HCT116 (cell line): ENCODE data around the gene TCHP. TPM values are rescaled to one million over a fixed set of nuclear protein-coding genes. Genes with fewer than 3 reads are reported as not detected.

Source experiments
- ATAC-seq: fragments of 200-7000 bp; cut with Tn5 transposase; 2 replicates; pipeline ENCODE4 v1.9.1; 2020; ENCODE audit warnings: mild to moderate bottlenecking, moderate library complexity
- BruUV-seq: library from RNA; stranded (reverse); fragments of 400-500 nt; replicated peaks from 2 replicates; lab custom pipeline; 2021; lab: Mats Ljungman, UMichigan
- CTCF ChIA-PET: fragments of 300-600 bp; sonication (Branson Sonifier 250); formaldehyde crosslinking; loops from one replicate; lab custom pipeline; 2021; ENCODE audit warnings: antibody characterized with exemption; lab: Charles Lee
- POLR2A ChIA-PET: fragments of 300-600, 350-600 bp; sonication (Branson Sonifier 250); formaldehyde crosslinking; loops from one replicate; lab custom pipeline; 2021; ENCODE audit warnings: antibody characterized with exemption; lab: Charles Lee
- RAD21 ChIA-PET, 2 experiments: fragments of 300-600 bp; sonication (Branson Sonifier 250); formaldehyde crosslinking; loops; one replicate each; lab custom pipeline; 2023; ENCODE audit warnings: low total read pairs in 2 of 2; ENCODE audit not compliant: uncharacterized antibody in 2 of 2, unreplicated experiment in 2 of 2, low non-redundant PET in 1 of 2; lab: Charles Lee
- DNase-seq: peaks from one replicate; pipeline ENCODE4 v3.0.0-alpha.2; 2010; ENCODE audit warnings: low read depth, low spot score
- H2AFZ ChIP-seq: fragments of 200-600 bp; shearing (Covaris generic), sonication (generic); 2 replicates; pipeline ENCODE4 v1.6.1; 2017; ENCODE audit warnings: low read depth, mixed run types, mixed read lengths, antibody characterized with exemption, low read length; ENCODE audit not compliant: poor library complexity, severe bottlenecking
- H3K27ac ChIP-seq: 2 replicates; pipeline ENCODE4 v1.5.1; 2012; ENCODE audit warnings: low read depth, low read length
- H3K27me3 ChIP-seq: fragments of 200-600 bp; sonication (generic); 2 replicates; pipeline ENCODE4 v1.6.1; 2016; ENCODE audit warnings: mixed run types, low read length, mixed read lengths; ENCODE audit not compliant: insufficient read depth
- H3K36me3 ChIP-seq, 2 experiments: fragments of 200-500 bp in 1 of 2; fragments of 200-600 bp in 1 of 2; sonication (Bioruptor generic) in 1 of 2; sonication (generic) in 1 of 2; 2 replicates each; pipeline versions ENCODE4 v1.5.1 to v1.6.1; 2014 to 2016; ENCODE audit warnings: low read length in 2 of 2, inconsistent platforms in 1 of 2, mixed read lengths in 1 of 2, mixed run types in 1 of 2; ENCODE audit not compliant: insufficient read depth in 2 of 2, control insufficient read depth in 1 of 2
- H3K4me1 ChIP-seq, 2 experiments: fragments of 200-600 bp in 1 of 2; sonication (generic) in 1 of 2; 2 replicates each; pipeline versions ENCODE4 v1.5.1 to v1.6.1; 2012 to 2017; ENCODE audit warnings: low read length in 2 of 2, inconsistent platforms in 1 of 2, mild to moderate bottlenecking in 1 of 2, mixed read lengths in 1 of 2, mixed run types in 1 of 2, moderate library complexity in 1 of 2; ENCODE audit not compliant: insufficient read depth in 2 of 2, control insufficient read depth in 1 of 2
- H3K4me2 ChIP-seq: fragments of 200-600 bp; sonication (generic); 2 replicates; pipeline ENCODE4 v1.6.1; 2017; ENCODE audit warnings: mixed run types, low read length, mixed read lengths
- H3K4me3 ChIP-seq, 2 experiments: fragments of 200-600 bp in 1 of 2; sonication (generic) in 1 of 2; replicated peaks in 1 of 2; 2 replicates each; pipeline ENCODE4 v1.5.1; 2011 to 2016; ENCODE audit warnings: low read length in 2 of 2, control low read depth in 1 of 2, low read depth in 1 of 2, mild to moderate bottlenecking in 1 of 2, mixed read lengths in 1 of 2, mixed run types in 1 of 2
- H3K79me2 ChIP-seq: fragments of 200-600 bp; sonication (generic); 2 replicates; pipeline ENCODE4 v1.6.1; 2017; ENCODE audit warnings: mild to moderate bottlenecking, mixed run types, low read length, moderate library complexity, mixed read lengths; ENCODE audit not compliant: insufficient read depth
- H3K9ac ChIP-seq: fragments of 200-600 bp; sonication (generic); 2 replicates; pipeline ENCODE4 v1.6.1; 2016; ENCODE audit warnings: low read length, mixed read lengths
- H3K9me2 ChIP-seq: fragments of 200-600 bp; sonication (generic), shearing (Covaris generic); 2 replicates; pipeline ENCODE4 v1.6.1; 2017; ENCODE audit warnings: mixed run types, mild to moderate bottlenecking, moderate library complexity; ENCODE audit not compliant: insufficient read depth
- H3K9me3 ChIP-seq, 2 experiments: fragments of 200-500 bp in 1 of 2; fragments of 200-600 bp in 1 of 2; sonication (Bioruptor generic) in 1 of 2; sonication (generic) in 1 of 2; 2 replicates each; pipeline ENCODE4 v1.6.1; 2014 to 2017; ENCODE audit warnings: low read length in 2 of 2, mixed read lengths in 2 of 2, inconsistent platforms in 1 of 2, low read depth in 1 of 2, mild to moderate bottlenecking in 1 of 2, mixed run types in 1 of 2, moderate library complexity in 1 of 2; ENCODE audit not compliant: control insufficient read depth in 1 of 2, insufficient read depth in 1 of 2
- H4K20me1 ChIP-seq: fragments of 200-600 bp; sonication (generic), shearing (Covaris generic); 2 replicates; pipeline ENCODE4 v1.6.1; 2017; ENCODE audit warnings: mixed run types, mild to moderate bottlenecking, moderate library complexity; ENCODE audit not compliant: insufficient read depth
- CBX3 ChIP-seq: IDR thresholded peaks from 2 replicates; pipeline ENCODE4 v1.6.1; 2012; ENCODE audit warnings: low read depth
- CEBPB ChIP-seq: IDR thresholded peaks from 2 replicates; pipeline ENCODE4 v1.6.1; 2012; ENCODE audit warnings: low read depth
- CTCF ChIP-seq, 3 experiments: fragments of 200-600 bp in 1 of 3; sonication (generic) in 1 of 3; IDR thresholded peaks in 2 of 3; conservative IDR thresholded peaks in 1 of 3; 2 replicates each; pipeline ENCODE4 v1.5.1; 2012 to 2017; ENCODE audit warnings: low read depth in 2 of 3, low read length in 2 of 3, antibody characterized with exemption in 1 of 3, borderline replicate concordance in 1 of 3, control low read depth in 1 of 3, mild to moderate bottlenecking in 1 of 3, mixed read lengths in 1 of 3, mixed run types in 1 of 3, moderate library complexity in 1 of 3; ENCODE audit not compliant: insufficient read depth in 1 of 3
- ELF1 ChIP-seq: IDR thresholded peaks from 2 replicates; pipeline ENCODE4 v1.6.1; 2012; ENCODE audit warnings: low read depth, borderline replicate concordance
- FOSL1 ChIP-seq: IDR thresholded peaks from 2 replicates; pipeline ENCODE4 v1.6.1; 2012; ENCODE audit warnings: low read depth
- JUND ChIP-seq: IDR thresholded peaks from 2 replicates; pipeline ENCODE4 v1.6.1; 2012
- MAX ChIP-seq: IDR thresholded peaks from 2 replicates; pipeline ENCODE4 v1.6.1; 2012
- POLR2AphosphoS5 ChIP-seq: IDR thresholded peaks from 2 replicates; pipeline ENCODE4 v1.6.1; 2011; ENCODE audit warnings: mild to moderate bottlenecking, low read depth, low read length, moderate library complexity
- RAD21 ChIP-seq: IDR thresholded peaks from 2 replicates; pipeline ENCODE4 v1.6.1; 2012; ENCODE audit warnings: low read depth, mild to moderate bottlenecking
- SIN3A ChIP-seq: IDR thresholded peaks from 2 replicates; pipeline ENCODE4 v1.6.1; 2012; ENCODE audit warnings: low read depth
- SP1 ChIP-seq: IDR thresholded peaks from 2 replicates; pipeline ENCODE4 v1.6.1; 2012; ENCODE audit warnings: low read depth
- SRF ChIP-seq: IDR thresholded peaks from 2 replicates; pipeline ENCODE4 v1.6.1; 2012; ENCODE audit warnings: low read depth
- TCF7L2 ChIP-seq: IDR thresholded peaks from 2 replicates; pipeline ENCODE4 v1.7.0; 2011; ENCODE audit warnings: borderline replicate concordance, inconsistent platforms; ENCODE audit not compliant: insufficient read depth, insufficient read length; ENCODE audit errors: extremely low read depth
- YY1 ChIP-seq: IDR thresholded peaks from 2 replicates; pipeline ENCODE4 v1.6.1; 2011; ENCODE audit warnings: low read length, low read depth, moderate library complexity, mild to moderate bottlenecking; ENCODE audit not compliant: insufficient replicate concordance; ENCODE audit errors: extremely low read depth
- ZBTB33 ChIP-seq: IDR thresholded peaks from 2 replicates; pipeline ENCODE4 v1.6.1; 2011; ENCODE audit warnings: mild to moderate bottlenecking, low read length, moderate library complexity; ENCODE audit not compliant: insufficient replicate concordance; ENCODE audit errors: extremely low read depth
- ZNF274 ChIP-seq: fragments of 200-500 bp; sonication (Bioruptor generic); IDR thresholded peaks from 2 replicates; pipeline ENCODE4 v1.6.1; 2014; ENCODE audit warnings: mild to moderate bottlenecking, low read depth, low read length, inconsistent platforms
- intact Hi-C: fragments of 100-400 bp; cut with micrococcal nuclease; formaldehyde crosslinking; loops from 2 replicates; pipeline ENCODE4 v1.10.0; 2022
- total RNA-seq: library from RNA; stranded (reverse); gene quantifications from one replicate; pipeline ENCODE4 v1.2.1, GENCODE V29; 2021; ENCODE audit not compliant: unreplicated experiment

TCHP gene
- total RNA-seq, 1 experiment from 2014 or later, result 17.3 TPM

GRCh38 chr12:109951136-109951535 is 51.1 kb downstream of the TCHP start:
- BruUV-seq, result no TSS peak
- ATAC-seq, result peak; percentile 46
- 0 out of 4 replicates have a peak, but pooled peaks cover 3 to 16% of the 10 kb centered on the region in 2 experiments for H3K36me3 ChIP-seq
- no peaks in the 10 kb centered on the region for H3K9me2 ChIP-seq
- H3K9me3 ChIP-seq, result no peaks in the 10 kb centered on the region
- peak overlapping the region; percentile 92 for H3K27ac ChIP-seq
- peak overlapping the region; percentile 76 for H3K4me2 ChIP-seq
- peak; percentile 17; the same call in 1 of the 2 replicates for TF ChIP-seq SP1
- no peak for TF ChIP-seq CBX3
- H4K20me1 ChIP-seq, result no peaks in the 10 kb centered on the region
- ChIA-PET POLR2A (no interaction called here), CTCF (no interaction called here), RAD21 (interaction anchor here in 1 of 2 experiments (0.5 kb wide), 1 partner anchor 474 kb away, joined by 3 read pairs; the partner anchor contains the start of genes KCTD10 and UBE3B)
- H3K4me3 ChIP-seq, result peak overlapping the region; percentile 0 to 29; a peak in 2 of 4 replicates
- peak; percentile 31 for DNase-seq
- H3K4me1 ChIP-seq, result peaks cover 31 to 37% of the 10 kb centered on the region in 2 experiments
- no peaks in the 10 kb centered on the region for H3K79me2 ChIP-seq
- intact Hi-C loops, result no loop called here
- H2AFZ ChIP-seq, result no peak overlapping the region
- no peaks in the 10 kb centered on the region for H3K27me3 ChIP-seq
- H3K9ac ChIP-seq, result peak overlapping the region; percentile 48

- intact Hi-C loops, result no loop called here
- H3K36me3 ChIP-seq, result 0 out of 4 replicates have a peak, but pooled peaks cover 3 to 14% of the 10 kb centered on the region in 2 experiments
- no peaks in the 10 kb centered on the region for H3K9me3 ChIP-seq
- DNase-seq, result peak; percentile 69
- peak overlapping the region in 1 of 2 experiments; percentile 29; a peak in 2 of 4 replicates for H3K4me3 ChIP-seq
- H3K9me2 ChIP-seq, result no peaks in the 10 kb centered on the region
- RAD21 ChIA-PET, result interaction anchor here in 1 of 2 experiments (0.5 kb wide), 1 partner anchor 475 kb away, joined by 3 read pairs; the partner anchor contains the start of genes KCTD10 and UBE3B
- POLR2A ChIA-PET, result no interaction called here
- CTCF ChIA-PET, result no interaction called here
- no peaks in the 10 kb centered on the region for H3K27me3 ChIP-seq
- H4K20me1 ChIP-seq, result no peaks in the 10 kb centered on the region
- no TSS peak for BruUV-seq
- H2AFZ ChIP-seq, result no peak overlapping the region
- H3K27ac ChIP-seq, result peak overlapping the region; percentile 92
- peak overlapping the region; percentile 76 for H3K4me2 ChIP-seq
- peaks cover 31 to 37% of the 10 kb centered on the region in 2 experiments for H3K4me1 ChIP-seq
- peak overlapping the region; percentile 48 for H3K9ac ChIP-seq
- no peaks in the 10 kb centered on the region for H3K79me2 ChIP-seq
- peak; percentile 91 for ATAC-seq
- TF ChIP-seq CBX3, result peak; percentile 79
- TF ChIP-seq CEBPB, result peak; percentile 36; the same call in 1 of the 2 replicates
- no peak for TF ChIP-seq ZNF274
- peak; percentile 83 for TF ChIP-seq MAX
- peak; percentile 92 for TF ChIP-seq JUND
- TF ChIP-seq TCF7L2, result no peak
- TF ChIP-seq SRF, result peak; percentile 24; the same call in 1 of the 2 replicates
- TF ChIP-seq RAD21, result 0 out of 2 replicates have a peak, but pooled peaks have one; percentile 12
- peak; percentile 54; the same call in 1 of the 2 replicates for TF ChIP-seq POLR2AphosphoS5
- no peak for TF ChIP-seq ZBTB33
- 0 out of 6 replicates have a peak, but pooled peaks of 1 of the 3 experiments have one; percentile 9 for TF ChIP-seq CTCF (IDR thresholded peaks at IDR 0.05 in 2 of 3, conservative IDR thresholded peaks at IDR 0.05 in 1 of 3; ENCODE audit: borderline replicate concordance in 1 of 3, insufficient read depth in 1 of 3, low read depth in 2 of 3, low read length in 2 of 3)
- no peak for TF ChIP-seq ELF1
- peak; percentile 14 for TF ChIP-seq YY1
- peak; percentile 84 for TF ChIP-seq FOSL1
- TF ChIP-seq SIN3A, result peak; percentile 61; the same call in 1 of the 2 replicates
Observed at GRCh38 chr12:109951751-109952150, 51.7 kb downstream of the TCHP start.
